GM21576 (cell line): Measurements from ENCODE around the gene SOCS1.

Experiments
- ATAC-seq: cut with Tn5 transposase; IDR thresholded peaks from one replicate; pipeline ENCODE4 v1.9.1; 2021; ENCODE audit warnings: mild to moderate bottlenecking, moderate library complexity; ENCODE audit not compliant: unreplicated experiment

SOCS1 gene

GRCh38 chr16:11289202-11289601, 33.2 kb upstream of the SOCS1 start:
- ATAC-seq, result no peak

GRCh38 chr16:11285842-11286241, 29.8 kb upstream of the SOCS1 start:
- no peak for ATAC-seq

GRCh38 chr16:11283820-11284248, 27.8 kb upstream of the SOCS1 start:
- ATAC-seq, result no peak

GRCh38 chr16:11280616-11281522, 24.9 kb upstream of the SOCS1 start, which contains the start of gene PRM1:
PRM1 (minus strand) TSS chr16:11281330; CDS start chr16:11281238, 92 bp downstream.
- no peak for ATAC-seq

- ATAC-seq, result no peak
Measured at GRCh38 chr16:11278681-11279628, 23.0 kb upstream of the SOCS1 start.

GRCh38 chr16:11277607-11278337, 21.8 kb upstream of the SOCS1 start:
- no peak for ATAC-seq

- no peak for ATAC-seq
Measured at GRCh38 chr16:11276896-11277593, 21.0 kb upstream of the SOCS1 start.

GRCh38 chr16:11276143-11276895, 20.3 kb upstream of the SOCS1 start, which contains the start of gene PRM2:
PRM2 (minus strand) TSS chr16:11276480; CDS start chr16:11276370, 110 bp downstream.
- no peak for ATAC-seq

GRCh38 chr16:11274964-11275363, 19.0 kb upstream of the SOCS1 start:
- ATAC-seq, result no peak

- ATAC-seq, result no peak
Measured at GRCh38 chr16:11273721-11274324, 17.8 kb upstream of the SOCS1 start.

- no peak for ATAC-seq
Measured at GRCh38 chr16:11272921-11273720, 17.1 kb upstream of the SOCS1 start, which contains the start of gene PRM3. PRM3 (minus strand) TSS chr16:11273629; CDS start chr16:11273595, 34 bp downstream.

GRCh38 chr16:11272484-11272883, 16.5 kb upstream of the SOCS1 start:
- ATAC-seq, result no peak

- no peak for ATAC-seq
Measured at GRCh38 chr16:11271610-11272009, 15.6 kb upstream of the SOCS1 start.

GRCh38 chr16:11270602-11271162, 14.7 kb upstream of the SOCS1 start:
- no peak for ATAC-seq

- no peak for ATAC-seq
Measured at GRCh38 chr16:11268921-11269375, 12.9 kb upstream of the SOCS1 start, which contains the start of gene TNP2. TNP2 (minus strand) TSS chr16:11269325; CDS start chr16:11269262, 63 bp downstream.

- no peak for ATAC-seq
Measured at GRCh38 chr16:11265124-11265523, 9.1 kb upstream of the SOCS1 start.

- ATAC-seq, result no peak
Measured at GRCh38 chr16:11264155-11264832, 8.3 kb upstream of the SOCS1 start.
